ENCODE measurements around the gene CDK5. TPM values are rescaled to one million over a fixed set of nuclear protein-coding genes. Genes with fewer than 3 reads are reported as not detected.

The CDK5 gene
- polyA plus RNA-seq, 1 donor from 2014 or later: 88.3 TPM

- TF ChIP-seq TAF1 (IDR thresholded peaks at IDR 0.05; ENCODE audit: low read depth): no peak
- no peak for TF ChIP-seq MXI1 (conservative IDR thresholded peaks at IDR 0.05; ENCODE audit: poor library complexity, severe bottlenecking)
- no peak for TF ChIP-seq SMC3 (conservative IDR thresholded peaks at IDR 0.05; ENCODE audit: poor library complexity)
- no peak for TF ChIP-seq EZH2 (IDR thresholded peaks at IDR 0.05; ENCODE audit: borderline replicate concordance, insufficient read depth, low read length, poor library complexity, severe bottlenecking)
- TF ChIP-seq EP300 (conservative IDR thresholded peaks at IDR 0.05; ENCODE audit: poor library complexity, severe bottlenecking): no peak
- TF ChIP-seq REST (IDR thresholded peaks at IDR 0.05; ENCODE audit: borderline replicate concordance): no peak
- no peak for TF ChIP-seq POLR2AphosphoS5 (IDR thresholded peaks at IDR 0.05)
- no peak for TF ChIP-seq RAD21 (conservative IDR thresholded peaks at IDR 0.05)
- no peak for TF ChIP-seq CTCF (IDR thresholded peaks at IDR 0.05; ENCODE audit: poor library complexity, severe bottlenecking)
- Histone ChIP-seq H3K27ac (ENCODE audit: low read length) (no peak overlapping the region), H3K9me2 (ENCODE audit: insufficient read depth, low read length) (no peaks in the 10 kb centered on the region), H4K20me1 (ENCODE audit: insufficient read depth) (no peaks in the 10 kb centered on the region), H3K9me3 (ENCODE audit: low read length) (no peaks in the 10 kb centered on the region), H3K4me3 (ENCODE audit: low read length) (no peak overlapping the region), H3K27me3 (ENCODE audit: insufficient read depth, low read depth, low read length) (peaks cover 25% of the 10 kb centered on the region), H2AFZ (ENCODE audit: low read depth, low read length) (no peak overlapping the region), H3F3A (ENCODE audit: insufficient read depth, low read length, poor library complexity, severe bottlenecking) (no peaks in the 10 kb centered on the region), H3K79me2 (replicated peaks; ENCODE audit: insufficient read depth, low read length) (no peaks in the 10 kb centered on the region), H3K9ac (ENCODE audit: low read length) (no peak overlapping the region), H3K4me2 (ENCODE audit: low read length) (no peak overlapping the region), H3K36me3 (ENCODE audit: insufficient read depth, low read length) (no peaks in the 10 kb centered on the region)
Observed at GRCh38 chr7:151015967-151016366, 41.7 kb downstream of the CDK5 start.

GRCh38 chr7:151014950-151015349, 42.7 kb downstream of the CDK5 start:
- TF ChIP-seq RAD21 (conservative IDR thresholded peaks at IDR 0.05): no peak
- TF ChIP-seq SMC3 (conservative IDR thresholded peaks at IDR 0.05; ENCODE audit: poor library complexity): no peak
- no peak for TF ChIP-seq TAF1 (IDR thresholded peaks at IDR 0.05; ENCODE audit: low read depth)
- no peak for TF ChIP-seq EZH2 (IDR thresholded peaks at IDR 0.05; ENCODE audit: borderline replicate concordance, insufficient read depth, low read length, poor library complexity, severe bottlenecking)
- no peak for TF ChIP-seq POLR2AphosphoS5 (IDR thresholded peaks at IDR 0.05)
- no peak for TF ChIP-seq MXI1 (conservative IDR thresholded peaks at IDR 0.05; ENCODE audit: poor library complexity, severe bottlenecking)
- Histone ChIP-seq H3F3A (ENCODE audit: insufficient read depth, low read length, poor library complexity, severe bottlenecking) (no peaks in the 10 kb centered on the region), H3K4me2 (ENCODE audit: low read length) (no peak overlapping the region)

More at GRCh38 chr7:151014950-151015349, 42.7 kb downstream of the CDK5 start:
- H3K9me2 ChIP-seq (ENCODE audit: insufficient read depth, low read length): no peaks in the 10 kb centered on the region
- no peak overlapping the region for H3K9ac ChIP-seq (ENCODE audit: low read length)
- no peaks in the 10 kb centered on the region for H3K9me3 ChIP-seq (ENCODE audit: low read length)
- H3K36me3 ChIP-seq (ENCODE audit: insufficient read depth, low read length): no peaks in the 10 kb centered on the region
- H4K20me1 ChIP-seq (ENCODE audit: insufficient read depth): no peaks in the 10 kb centered on the region
- H3K79me2 ChIP-seq (replicated peaks; ENCODE audit: insufficient read depth, low read length): no peaks in the 10 kb centered on the region
- no peak overlapping the region for H2AFZ ChIP-seq (ENCODE audit: low read depth, low read length)
- H3K4me3 ChIP-seq (ENCODE audit: low read length): no peak overlapping the region
- no peak overlapping the region for H3K27ac ChIP-seq (ENCODE audit: low read length)
- H3K27me3 ChIP-seq (ENCODE audit: insufficient read depth, low read depth, low read length): peaks cover 22% of the 10 kb centered on the region
